ENCODE results near the gene DGKI.

Gene DGKI

GRCh38 chr7:137335814-137336213 lies 511.0 kb downstream of the DGKI start:
- DNase-seq = no peak

- no peak for DNase-seq
Measured at GRCh38 chr7:137331378-137331777, 515.4 kb downstream of the DGKI start.

Data from stimulated activated naive CD4-positive, alpha-beta T cell (primary cell).